ENCODE results near the gene IFI44L. TPM values are rescaled to one million over a fixed set of nuclear protein-coding genes. Genes with fewer than 3 reads are reported as not detected.
A peak's percentile ranks its signal among the peaks of the same experiment; 100 is the strongest.

Gene IFI44L
- total RNA-seq (2014; rRNA removed; shearing (Covaris generic)): 500 and 556 TPM in 2 replicates

DNA sequence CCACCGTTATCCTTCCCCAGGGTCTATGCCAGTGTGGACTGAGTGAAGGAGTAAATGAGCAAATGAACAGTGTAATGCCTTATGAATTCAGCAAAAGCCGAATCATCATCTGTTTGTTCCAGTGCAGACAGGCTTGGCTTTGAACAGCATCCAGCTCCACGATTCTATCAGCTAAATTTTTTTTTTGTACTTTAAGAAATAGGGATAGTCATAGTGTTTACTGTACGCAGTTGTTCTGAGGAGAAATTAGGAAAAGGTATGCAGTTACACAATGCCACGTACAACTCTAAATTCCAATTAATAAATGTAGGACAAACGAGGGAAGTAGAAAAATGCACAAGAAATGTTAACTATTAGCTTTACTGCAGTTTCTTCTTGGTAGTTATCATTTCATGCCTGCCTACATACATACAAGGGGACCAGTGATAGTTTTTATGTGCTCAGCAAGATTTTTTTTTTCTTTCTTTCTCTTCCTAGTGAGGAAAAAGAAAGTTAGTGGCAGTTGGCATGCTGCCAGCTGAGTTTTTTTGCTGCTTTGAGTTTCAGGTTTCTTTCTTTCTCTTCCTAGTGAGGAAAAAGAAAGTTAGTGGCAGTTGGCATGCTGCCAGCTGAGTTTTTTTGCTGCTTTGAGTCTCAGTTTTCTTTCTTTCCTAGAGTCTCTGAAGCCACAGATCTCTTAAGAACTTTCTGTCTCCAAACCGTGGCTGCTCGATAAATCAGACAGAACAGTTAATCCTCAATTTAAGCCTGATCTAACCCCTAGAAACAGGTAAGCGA is at the start of gene IFI44L:
Gene IFI44L, plus strand, starts transcription at position 646 of the 777 bp plus-strand sequence. CDS start 7,468 bp downstream, outside the sequence.
- peak; percentile 92 for DNase-seq (ENCODE audit: low read depth)

DNA sequence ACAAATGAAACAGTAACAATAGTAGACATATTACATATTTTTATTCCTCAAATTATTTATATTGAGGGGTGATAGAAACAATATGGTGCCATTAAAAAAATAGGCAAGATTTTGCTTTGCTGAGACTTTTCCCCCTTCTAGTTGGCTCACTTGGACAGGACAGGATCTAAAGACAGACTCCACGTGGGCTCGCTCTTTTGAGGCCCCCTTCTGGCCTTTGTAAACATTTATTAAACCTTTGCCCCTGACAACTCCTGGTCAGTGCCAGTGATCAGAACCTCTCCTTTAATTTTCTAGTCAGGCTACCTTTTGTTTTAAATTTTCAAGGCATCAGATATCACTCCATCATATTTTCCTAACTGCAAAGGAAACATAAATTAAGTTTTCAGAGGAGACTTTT is 49.7 kb upstream of the IFI44L start:
- DNase-seq (ENCODE audit: low read depth): peak; percentile 27

DNA sequence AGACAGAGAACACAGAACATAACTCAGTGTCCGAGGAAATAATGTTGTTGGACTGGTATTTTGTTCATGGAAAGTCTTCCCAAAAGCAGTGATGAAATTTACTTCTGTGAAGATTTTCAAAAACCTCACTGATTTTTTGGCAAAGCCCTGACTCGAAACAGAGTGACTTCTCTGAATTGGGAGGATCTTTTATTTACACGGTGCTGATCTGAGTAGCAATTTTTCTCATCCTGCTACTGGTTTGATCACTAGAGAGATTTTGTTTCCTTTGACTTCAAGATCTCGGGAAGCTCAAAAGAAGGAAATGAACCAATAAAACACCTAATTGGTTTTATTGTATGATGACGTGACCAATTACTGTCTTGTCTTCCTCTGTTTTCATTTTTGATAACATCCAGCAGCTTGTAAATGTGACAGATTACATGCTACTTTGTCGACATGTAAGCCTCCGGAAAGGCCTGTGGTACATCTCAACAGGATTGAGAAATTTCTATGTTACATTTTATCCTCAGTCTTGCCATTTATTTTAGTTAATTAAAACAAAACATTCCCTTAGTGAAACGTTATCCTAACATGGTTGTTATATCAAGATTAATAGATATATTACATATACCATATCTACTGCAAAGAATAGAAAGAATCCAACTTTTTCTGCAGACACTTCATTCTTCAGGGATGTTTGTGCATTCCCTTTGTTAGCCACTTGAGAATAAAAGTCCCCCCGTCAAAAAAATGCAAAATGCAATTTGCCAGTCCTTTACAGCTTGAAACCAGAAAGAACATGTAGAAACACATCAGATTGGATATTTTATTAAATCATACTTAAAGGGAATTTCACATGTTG is 42.8 kb upstream of the IFI44L start:
- no peak for DNase-seq (ENCODE audit: low read depth)

DNA sequence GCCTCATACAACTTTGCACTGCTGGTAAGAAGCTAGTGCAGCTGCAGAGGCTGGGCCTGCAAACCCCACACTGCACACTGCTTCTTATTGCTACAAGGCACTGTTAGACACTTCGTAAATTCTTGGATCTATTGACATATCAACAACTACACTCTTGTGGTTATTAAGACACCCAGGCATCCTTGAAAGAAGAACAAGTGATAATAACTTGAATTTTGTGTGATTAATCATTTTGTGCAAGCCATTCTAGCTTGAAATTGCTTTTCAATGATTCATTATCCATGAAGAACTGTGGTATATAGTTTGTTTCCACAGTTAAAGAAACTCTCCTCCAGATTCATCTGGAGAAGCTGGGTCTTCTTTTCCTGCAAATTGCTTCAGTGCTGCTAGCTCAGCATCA is 33.7 kb upstream of the IFI44L start:
- peak; percentile 61 for DNase-seq (ENCODE audit: low read depth)

DNA sequence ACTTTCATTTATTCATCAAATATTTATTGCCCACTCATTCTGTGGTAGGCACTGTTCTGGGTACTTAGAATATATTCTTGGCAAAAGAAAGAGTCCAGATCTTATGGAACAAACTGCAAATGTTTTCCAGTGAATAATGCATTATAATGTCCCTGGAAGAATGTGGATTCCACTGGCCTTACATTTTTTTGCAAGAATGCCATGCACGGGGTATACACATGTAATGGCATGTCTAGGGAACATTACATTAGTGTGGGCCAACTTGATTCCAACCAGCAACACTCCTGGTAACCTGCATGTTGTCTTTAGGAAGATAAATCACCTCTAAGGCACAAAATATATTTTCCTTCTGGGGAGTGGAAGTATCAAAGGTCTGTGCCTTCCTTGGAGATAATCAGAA is 33.0 kb upstream of the IFI44L start:
- no peak for DNase-seq (ENCODE audit: low read depth)

DNA sequence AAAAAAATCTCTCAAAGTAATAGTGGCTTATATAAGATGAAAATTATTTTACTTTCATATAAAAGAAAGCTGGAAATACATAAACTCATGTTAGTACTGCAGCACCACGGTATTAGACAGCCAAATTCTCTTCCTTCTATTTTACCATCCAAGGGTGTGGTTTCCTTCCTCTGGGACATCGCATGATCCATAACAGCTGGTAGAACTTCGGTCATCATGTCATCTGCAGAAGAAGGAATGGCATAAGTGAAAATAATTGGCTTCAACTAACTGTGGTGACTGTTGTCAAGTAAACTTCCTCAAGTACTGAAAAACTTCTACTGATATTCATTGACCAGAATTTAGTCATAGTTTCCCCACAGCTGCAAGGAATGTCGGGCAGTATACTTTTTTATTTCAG is 28.3 kb upstream of the IFI44L start:
- DNase-seq (ENCODE audit: low read depth): no peak

DNA sequence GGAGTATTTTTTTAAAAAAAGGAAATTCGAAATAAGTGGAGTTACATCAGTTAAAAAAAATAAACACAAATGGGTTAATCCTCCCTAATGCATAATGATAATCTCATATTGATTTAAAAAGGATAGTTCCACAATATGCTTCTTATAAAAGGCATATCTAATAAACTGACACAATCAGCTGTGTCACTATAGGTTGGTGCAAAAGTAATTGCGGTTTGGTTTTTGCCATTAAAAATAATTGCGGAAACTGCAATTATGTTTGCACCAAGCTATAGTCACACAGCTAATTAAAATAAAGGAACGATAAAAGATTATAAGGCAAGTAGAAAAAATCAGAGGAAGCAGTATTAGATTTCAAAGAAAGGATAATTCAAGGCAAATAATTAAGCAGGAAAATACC is 21.0 kb upstream of the IFI44L start:
- no peak for DNase-seq (ENCODE audit: low read depth)

DNA sequence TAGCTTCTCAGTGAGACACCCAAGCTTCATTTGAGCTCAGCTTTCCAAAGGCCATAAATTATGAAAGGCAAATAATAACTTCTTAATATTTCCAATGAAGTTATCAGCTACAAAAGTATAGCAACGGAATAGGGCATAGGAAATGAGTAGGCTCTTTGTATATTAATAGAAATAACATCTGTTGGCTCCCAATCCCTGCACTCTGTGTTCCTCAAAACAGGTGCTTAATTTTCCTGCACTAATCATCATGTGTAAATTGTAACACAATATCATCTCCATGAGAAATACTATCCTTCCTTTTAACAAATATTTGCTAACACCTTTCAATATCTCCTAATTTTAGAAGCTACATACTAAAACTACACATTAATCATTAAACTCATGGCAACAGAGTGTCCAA is 19.2 kb upstream of the IFI44L start:
- no peak for DNase-seq (ENCODE audit: low read depth)

DNA sequence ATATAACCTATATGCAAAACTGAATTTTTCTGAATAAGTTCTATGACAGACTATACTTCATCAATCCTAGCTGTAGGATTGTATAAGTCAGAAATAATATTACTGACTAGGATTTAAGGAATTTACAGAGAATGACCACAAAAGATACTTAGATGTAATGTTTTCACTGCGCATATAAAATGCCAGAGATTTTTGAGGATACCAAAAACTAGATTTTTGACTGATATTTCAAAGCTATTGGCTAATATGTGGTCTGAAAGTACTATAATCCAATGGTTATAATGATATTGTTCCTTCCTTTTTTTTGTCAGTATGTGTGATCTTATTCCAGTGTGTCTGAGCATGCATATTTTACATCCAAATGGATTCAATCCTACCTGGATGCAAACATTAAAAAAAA is 17.0 kb upstream of the IFI44L start:
- DNase-seq (ENCODE audit: low read depth): no peak

DNA sequence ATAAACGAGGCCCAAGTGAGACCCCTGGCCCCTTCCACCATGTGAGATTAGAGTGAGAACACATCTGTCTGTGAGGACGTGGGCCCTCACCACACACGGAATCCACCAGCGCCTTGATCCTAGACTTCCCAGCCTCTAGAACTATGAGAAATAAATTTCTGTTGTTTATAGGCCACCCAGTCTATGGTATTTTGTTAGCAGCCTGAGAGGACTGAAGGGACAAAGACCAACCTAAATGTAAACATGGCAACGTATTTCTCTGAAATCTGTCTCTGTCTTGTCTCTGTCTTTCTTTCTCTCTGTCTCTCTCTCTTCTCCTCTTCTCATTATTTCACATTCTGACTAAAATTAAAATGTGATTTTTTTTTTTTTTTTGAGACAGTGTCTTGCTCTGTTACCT is 15.6 kb upstream of the IFI44L start:
- DNase-seq (ENCODE audit: low read depth): no peak

DNA sequence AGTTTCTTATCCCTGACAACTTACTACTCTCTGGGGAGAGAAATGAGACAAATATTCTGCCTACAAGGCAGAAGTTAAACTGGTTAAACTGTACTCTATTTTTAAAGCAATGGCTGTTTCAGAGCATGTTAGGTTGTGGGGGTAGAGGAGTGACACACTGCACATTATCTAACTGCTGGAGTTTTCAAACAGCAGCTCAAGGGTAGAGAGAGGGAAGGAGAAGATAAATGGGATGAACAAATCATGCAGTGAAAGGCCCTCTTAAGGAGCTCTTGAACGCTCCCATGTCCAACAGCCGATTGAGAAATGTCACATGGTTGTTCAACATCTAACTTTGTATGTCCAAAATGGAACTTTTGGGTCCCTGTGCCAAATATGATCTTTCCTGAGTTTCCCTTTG is 14.0 kb upstream of the IFI44L start:
- DNase-seq (ENCODE audit: low read depth): no peak

DNA sequence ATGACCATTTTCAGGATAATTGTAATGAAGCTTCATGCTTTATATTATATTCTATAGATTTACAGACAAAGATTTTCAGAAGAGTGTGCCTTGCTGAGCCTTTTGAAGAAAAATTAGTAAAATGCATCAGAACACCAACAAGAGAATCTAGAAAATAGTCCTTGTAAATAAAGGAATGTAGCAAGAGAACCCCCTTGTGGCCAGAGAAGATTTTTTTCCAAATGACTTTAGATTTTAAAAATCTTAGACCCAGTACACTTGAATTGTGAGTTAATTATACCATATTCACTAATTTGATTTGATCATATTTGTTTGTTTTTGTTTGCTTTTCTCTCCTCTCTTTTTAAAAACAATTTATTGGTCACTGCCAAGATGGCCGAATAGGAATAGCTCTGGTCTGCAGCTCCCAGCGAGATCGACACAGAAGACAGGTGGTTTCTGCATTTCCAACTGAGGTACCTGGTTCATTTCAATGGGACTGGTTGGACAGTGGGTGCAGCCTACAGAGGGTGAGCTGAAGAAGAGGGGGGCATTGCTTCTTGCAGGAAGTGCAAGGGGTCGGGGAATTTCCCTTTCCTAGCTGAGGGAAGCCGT is 12.8 kb upstream of the IFI44L start:
- DNase-seq (ENCODE audit: low read depth): peak; percentile 48

DNA sequence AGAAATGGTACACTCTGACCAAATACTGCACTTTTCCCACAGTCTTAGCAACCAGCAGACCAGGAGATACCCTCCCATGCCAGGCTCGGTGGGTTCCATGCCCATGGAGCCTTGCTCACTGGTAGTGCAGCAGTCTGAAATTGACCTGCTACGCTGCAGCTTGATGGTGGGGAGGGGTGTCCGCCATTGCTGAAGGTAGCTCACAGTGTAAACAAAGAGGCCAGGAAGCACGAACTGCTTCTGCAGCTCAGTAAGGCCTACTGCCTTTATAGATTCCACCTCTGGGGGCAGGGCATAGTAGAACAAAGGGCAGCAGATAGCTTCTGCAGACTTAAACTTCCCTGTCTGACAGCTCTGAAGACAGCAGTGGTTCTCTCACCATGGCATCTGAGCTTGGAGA is 12.3 kb upstream of the IFI44L start:
- no peak for DNase-seq (ENCODE audit: low read depth)

DNA sequence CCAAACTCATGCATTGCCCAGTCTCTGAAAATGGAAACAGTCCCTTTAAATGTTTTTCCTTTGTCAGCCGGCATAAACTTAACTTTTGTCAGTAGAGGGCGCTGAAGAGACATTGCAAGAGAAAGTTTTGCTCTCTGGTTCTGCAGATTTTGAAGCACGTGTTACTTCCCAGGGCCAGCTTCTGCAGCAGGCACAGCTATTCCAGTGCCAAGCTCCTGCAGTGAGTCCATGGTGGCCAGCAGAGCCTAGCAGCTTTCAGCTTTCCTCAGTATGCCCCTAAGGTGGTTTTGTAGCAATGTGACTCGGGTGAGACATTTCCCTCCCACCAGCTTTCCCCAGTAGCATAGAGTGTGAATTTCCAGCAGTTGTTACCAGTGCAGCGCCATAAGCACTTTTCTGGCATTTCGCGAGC is 2.6 kb upstream of the IFI44L start:
- peak; percentile 94 for DNase-seq (ENCODE audit: low read depth)

DNA sequence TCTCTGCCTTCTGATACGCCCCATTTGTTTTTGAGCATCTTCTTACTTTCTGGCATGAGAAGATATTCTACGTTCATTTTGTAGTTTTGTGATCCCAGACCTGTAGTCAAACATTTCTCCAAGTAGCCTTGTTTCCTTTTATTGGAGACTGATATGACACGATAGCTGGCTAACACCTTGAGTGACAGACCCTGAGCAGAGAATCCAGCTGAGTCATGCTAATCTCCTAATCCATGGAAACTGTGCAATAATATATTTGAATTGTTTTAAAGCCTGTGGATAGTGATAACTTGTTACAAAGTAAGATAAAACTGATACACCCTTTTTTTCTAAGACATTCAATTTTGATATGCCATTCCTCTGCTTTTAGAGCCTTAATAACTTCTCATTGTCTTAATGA is 1.2 kb upstream of the IFI44L start:
- DNase-seq (ENCODE audit: low read depth): peak; percentile 66

DNA sequence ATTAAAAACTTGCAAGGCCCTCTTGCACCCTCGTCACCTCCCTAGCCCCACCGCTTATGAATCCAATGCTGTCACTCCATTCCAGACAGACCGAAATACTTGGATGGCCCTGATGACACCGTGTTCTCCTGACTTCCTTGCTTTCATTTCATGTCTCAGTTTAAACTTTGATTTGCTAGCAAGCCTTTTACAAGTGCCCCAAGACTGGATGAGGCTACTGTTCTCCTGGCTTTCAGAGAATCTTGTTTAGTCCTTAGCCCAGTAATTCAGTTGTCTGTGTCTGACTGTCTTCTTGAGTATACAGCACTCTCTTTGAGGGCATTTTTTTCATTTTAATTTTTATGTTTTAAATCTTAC is 824 bp upstream of the IFI44L start:
- DNase-seq (ENCODE audit: low read depth): peak; percentile 72

DNA sequence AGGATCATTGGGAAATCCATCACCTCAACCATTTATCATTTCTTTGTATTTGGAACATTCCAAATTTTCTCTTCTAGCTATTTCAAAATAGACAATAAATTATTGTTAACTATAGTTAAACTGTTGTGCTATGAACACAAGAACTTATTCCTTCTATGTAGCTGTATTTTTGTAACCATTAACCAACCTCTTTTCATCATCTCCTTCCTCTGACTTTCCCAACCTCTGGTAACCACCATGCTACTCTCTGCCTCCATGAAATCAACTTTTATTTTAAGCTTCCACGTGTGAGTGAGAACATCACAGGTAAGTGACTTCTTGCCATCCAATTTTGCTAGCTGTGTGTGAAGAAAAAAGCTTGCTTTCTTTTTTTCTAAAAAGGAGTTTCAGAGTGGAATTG is 418 bp downstream of the IFI44L start:
- DNase-seq (ENCODE audit: low read depth): no peak

DNA sequence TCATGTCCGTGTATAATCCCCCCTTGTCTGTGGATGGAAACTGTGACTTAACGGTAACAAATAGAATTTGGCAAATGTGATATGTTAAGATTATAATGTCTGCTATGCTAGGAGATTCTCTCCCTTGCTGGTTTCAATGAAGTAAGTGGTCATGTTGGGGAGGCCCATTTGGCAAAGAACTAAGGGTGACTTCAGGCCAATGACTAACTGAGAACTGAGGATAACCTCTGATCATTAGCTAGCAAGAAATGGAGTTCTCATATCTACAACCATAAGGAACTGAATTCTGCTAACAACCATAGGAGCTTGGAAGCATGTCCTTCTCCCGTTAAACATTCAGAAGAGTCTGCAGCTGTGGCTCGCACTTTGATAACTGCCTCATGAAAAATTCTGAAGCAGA is 2.3 kb downstream of the IFI44L start:
- DNase-seq (ENCODE audit: low read depth): peak; percentile 61

DNA sequence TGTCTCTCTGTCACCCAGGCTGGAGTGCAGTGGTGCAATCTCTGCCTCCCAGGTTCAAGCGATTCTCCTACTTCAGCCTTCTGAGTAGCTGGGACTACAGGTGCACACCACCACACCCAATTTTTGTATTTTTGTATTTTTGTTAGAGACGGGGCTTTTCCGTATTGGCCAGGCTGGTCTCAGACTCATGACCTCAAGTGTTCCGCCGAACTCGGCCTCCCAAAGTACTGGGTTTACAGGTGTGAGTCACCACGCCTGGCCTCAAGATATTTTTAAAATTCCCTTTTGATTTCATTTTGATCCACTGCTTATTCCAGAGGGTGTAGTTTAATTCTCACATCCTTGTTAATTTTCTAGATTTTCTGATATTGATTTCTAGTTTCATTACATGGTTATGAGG is 3.8 kb downstream of the IFI44L start:
- DNase-seq (ENCODE audit: low read depth): peak; percentile 51

DNA sequence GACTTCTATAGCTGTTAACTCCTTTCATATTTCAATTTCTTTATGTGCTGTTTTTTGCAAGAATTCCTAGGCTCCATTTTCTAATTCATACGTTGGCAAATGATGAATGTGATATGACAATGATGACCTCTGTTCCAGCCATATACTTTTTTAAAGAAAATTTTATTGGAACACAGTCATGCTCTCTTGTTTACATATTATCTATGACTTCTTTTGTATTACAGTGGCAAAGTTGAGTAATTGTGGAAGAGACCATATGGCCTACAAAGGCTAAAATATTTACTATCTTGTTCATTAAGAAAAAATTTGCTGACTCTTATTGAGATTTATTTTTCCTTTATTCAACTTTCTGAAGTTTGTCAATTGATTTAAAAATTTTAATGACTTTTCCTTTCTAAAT is 7.1 kb downstream of the IFI44L start:
- DNase-seq (ENCODE audit: low read depth): peak; percentile 48

DNA sequence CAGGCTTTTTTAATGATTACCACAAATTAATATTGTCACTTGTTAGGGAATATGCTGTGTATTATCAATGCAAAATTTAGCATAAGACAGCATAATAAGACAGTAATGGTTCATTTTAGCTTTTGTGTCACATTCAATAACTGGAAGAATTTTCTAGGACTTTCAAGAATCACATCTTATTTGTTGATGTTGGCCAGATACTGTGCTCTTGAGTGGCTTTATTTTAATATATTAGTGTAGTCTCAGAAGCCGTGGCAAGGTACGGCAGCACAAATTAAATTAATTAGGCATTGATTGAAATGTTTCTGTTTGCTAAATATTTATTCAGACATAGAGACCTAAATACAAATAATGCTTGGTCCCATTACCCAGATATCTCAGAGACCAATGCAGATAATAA is 10.4 kb downstream of the IFI44L start:
- no peak for DNase-seq (ENCODE audit: low read depth)

DNA sequence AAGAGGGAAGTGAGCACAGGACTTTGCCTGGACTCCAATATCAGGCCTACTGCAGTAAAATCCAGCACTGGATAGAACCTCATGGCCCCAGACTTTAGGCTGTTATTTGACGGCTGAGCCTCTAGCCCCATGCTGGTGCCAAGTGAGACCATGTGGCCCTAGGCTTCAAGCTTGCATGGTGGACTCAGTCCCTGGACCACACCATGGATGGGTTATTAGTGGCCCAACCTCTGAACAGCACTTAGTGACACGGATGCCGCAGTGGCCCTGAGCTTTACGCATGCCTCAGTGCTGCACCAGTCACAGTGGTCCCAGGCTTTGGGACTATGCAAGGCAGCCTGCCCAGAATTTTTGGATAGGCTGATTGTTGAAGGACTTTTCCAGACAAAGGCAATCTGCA is 13.0 kb downstream of the IFI44L start:
- DNase-seq (ENCODE audit: low read depth): no peak

DNA sequence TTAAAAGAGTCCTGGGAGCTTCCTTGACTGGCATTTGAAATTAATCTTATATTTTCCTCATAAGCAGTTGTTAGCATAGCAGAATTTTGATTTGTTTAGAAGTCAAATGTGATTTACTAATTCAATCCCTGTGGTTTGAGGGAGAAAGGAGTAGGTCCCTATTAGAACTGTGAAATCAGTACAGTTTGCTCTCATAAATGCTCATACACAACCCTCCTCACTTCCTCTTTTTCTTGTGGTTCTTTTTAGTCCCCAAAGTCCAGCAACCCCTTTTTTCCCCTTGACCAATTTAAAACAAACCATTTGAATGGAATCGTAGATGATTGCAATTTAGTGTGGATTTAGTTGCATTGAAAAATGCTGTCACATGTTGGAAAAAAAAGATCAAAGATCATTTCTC is 20.2 kb downstream of the IFI44L start:
- no peak for DNase-seq (ENCODE audit: low read depth)

All from M059J (cell line).